ENCODE data around the gene ACIN1. TPM values are rescaled to one million over a fixed set of nuclear protein-coding genes. Genes with fewer than 3 reads are reported as not detected.
A peak's percentile ranks its signal among the peaks of the same experiment; 100 is the strongest.

The ACIN1 gene
- total and polyA plus RNA-seq, 2 of the 13 experiments (the other 11 are each of a cell fraction or from before 2014, with no cell fraction given): 165 to 183 TPM

- TF ChIP-seq ZNF496 (CRISPR knock-in tag; IDR thresholded peaks at IDR 0.05; ENCODE audit: insufficient replicate concordance): no peak
- no peak for TF ChIP-seq ZBTB26 (CRISPR knock-in tag; IDR thresholded peaks at IDR 0.05; ENCODE audit: borderline replicate concordance)
- no peak for TF ChIP-seq RNF2 (conservative IDR thresholded peaks at IDR 0.05; ENCODE audit: low read depth)
- no peak for TF ChIP-seq BRF2 (CRISPR knock-in tag; IDR thresholded peaks at IDR 0.05)
- TF ChIP-seq TEAD3 (CRISPR knock-in tag; optimal IDR thresholded peaks at IDR 0.05; ENCODE audit: borderline replicate concordance): peak; percentile 4
- no peak for TF ChIP-seq ZNF552 (CRISPR knock-in tag; IDR thresholded peaks at IDR 0.05; ENCODE audit: borderline replicate concordance)
- TF ChIP-seq, protein P1, sequence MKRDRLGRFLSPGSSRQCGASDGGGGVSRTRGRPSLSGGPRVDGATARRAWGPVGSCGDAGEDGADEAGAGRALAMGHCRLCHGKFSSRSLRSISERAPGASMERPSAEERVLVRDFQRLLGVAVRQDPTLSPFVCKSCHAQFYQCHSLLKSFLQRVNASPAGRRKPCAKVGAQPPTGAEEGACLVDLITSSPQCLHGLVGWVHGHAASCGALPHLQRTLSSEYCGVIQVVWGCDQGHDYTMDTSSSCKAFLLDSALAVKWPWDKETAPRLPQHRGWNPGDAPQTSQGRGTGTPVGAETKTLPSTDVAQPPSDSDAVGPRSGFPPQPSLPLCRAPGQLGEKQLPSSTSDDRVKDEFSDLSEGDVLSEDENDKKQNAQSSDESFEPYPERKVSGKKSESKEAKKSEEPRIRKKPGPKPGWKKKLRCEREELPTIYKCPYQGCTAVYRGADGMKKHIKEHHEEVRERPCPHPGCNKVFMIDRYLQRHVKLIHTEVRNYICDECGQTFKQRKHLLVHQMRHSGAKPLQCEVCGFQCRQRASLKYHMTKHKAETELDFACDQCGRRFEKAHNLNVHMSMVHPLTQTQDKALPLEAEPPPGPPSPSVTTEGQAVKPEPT (CRISPR knock-in tag; IDR thresholded peaks at IDR 0.05; ENCODE audit: low read depth): no peak
- peak; percentile 38; the same call in 1 of the 2 replicates for TF ChIP-seq ZNF839 (CRISPR knock-in tag; IDR thresholded peaks at IDR 0.05; ENCODE audit: borderline replicate concordance)
- no peak for TF ChIP-seq ZNF773 (CRISPR knock-in tag; IDR thresholded peaks at IDR 0.05; ENCODE audit: borderline replicate concordance)
- TF ChIP-seq, protein P2, sequence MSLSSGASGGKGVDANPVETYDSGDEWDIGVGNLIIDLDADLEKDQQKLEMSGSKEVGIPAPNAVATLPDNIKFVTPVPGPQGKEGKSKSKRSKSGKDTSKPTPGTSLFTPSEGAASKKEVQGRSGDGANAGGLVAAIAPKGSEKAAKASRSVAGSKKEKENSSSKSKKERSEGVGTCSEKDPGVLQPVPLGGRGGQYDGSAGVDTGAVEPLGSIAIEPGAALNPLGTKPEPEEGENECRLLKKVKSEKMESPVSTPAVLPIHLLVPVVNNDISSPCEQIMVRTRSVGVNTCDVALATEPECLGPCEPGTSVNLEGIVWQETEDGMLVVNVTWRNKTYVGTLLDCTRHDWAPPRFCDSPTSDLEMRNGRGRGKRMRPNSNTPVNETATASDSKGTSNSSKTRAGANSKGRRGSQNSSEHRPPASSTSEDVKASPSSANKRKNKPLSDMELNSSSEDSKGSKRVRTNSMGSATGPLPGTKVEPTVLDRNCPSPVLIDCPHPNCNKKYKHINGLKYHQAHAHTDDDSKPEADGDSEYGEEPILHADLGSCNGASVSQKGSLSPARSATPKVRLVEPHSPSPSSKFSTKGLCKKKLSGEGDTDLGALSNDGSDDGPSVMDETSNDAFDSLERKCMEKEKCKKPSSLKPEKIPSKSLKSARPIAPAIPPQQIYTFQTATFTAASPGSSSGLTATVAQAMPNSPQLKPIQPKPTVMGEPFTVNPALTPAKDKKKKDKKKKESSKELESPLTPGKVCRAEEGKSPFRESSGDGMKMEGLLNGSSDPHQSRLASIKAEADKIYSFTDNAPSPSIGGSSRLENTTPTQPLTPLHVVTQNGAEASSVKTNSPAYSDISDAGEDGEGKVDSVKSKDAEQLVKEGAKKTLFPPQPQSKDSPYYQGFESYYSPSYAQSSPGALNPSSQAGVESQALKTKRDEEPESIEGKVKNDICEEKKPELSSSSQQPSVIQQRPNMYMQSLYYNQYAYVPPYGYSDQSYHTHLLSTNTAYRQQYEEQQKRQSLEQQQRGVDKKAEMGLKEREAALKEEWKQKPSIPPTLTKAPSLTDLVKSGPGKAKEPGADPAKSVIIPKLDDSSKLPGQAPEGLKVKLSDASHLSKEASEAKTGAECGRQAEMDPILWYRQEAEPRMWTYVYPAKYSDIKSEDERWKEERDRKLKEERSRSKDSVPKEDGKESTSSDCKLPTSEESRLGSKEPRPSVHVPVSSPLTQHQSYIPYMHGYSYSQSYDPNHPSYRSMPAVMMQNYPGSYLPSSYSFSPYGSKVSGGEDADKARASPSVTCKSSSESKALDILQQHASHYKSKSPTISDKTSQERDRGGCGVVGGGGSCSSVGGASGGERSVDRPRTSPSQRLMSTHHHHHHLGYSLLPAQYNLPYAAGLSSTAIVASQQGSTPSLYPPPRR (CRISPR knock-in tag; IDR thresholded peaks at IDR 0.05; ENCODE audit: borderline replicate concordance): no peak
- no peak for TF ChIP-seq REL (CRISPR knock-in tag; conservative IDR thresholded peaks at IDR 0.05)
- TF ChIP-seq, protein P3, sequence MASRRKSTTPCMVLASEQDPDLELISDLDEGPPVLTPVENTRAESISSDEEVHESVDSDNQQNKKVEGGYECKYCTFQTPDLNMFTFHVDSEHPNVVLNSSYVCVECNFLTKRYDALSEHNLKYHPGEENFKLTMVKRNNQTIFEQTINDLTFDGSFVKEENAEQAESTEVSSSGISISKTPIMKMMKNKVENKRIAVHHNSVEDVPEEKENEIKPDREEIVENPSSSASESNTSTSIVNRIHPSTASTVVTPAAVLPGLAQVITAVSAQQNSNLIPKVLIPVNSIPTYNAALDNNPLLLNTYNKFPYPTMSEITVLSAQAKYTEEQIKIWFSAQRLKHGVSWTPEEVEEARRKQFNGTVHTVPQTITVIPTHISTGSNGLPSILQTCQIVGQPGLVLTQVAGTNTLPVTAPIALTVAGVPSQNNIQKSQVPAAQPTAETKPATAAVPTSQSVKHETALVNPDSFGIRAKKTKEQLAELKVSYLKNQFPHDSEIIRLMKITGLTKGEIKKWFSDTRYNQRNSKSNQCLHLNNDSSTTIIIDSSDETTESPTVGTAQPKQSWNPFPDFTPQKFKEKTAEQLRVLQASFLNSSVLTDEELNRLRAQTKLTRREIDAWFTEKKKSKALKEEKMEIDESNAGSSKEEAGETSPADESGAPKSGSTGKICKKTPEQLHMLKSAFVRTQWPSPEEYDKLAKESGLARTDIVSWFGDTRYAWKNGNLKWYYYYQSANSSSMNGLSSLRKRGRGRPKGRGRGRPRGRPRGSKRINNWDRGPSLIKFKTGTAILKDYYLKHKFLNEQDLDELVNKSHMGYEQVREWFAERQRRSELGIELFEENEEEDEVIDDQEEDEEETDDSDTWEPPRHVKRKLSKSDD (CRISPR knock-in tag; IDR thresholded peaks at IDR 0.05; ENCODE audit: low read depth): no peak
Measured at GRCh38 chr14:23066855-23067744, 27.8 kb downstream of the ACIN1 start (continued).

Data from HepG2 (cell line).